Activated T-cell treated with anti-CD3 and anti-CD28 coated beads for 24 hours (primary cell): ENCODE measurements around the gene DNAJC18.
"Not testable (repeated sequence)": the region's sequence is repeated elsewhere in the genome, so short reads cannot be mapped to it uniquely, and the experiment has no call there.

Experiments used
- DNase-seq: peaks from one replicate; pipeline ENCODE4 v3.0.0-alpha.2; 2020; ENCODE audit warnings: low read depth

The DNAJC18 gene

GRCh38 chr5:139439013-139439903, at the start of gene DNAJC18:
Gene DNAJC18, minus strand, starts transcription at chr5:139439525. Its CDS starts 80 bp downstream, at chr5:139439445.
- DNase-seq: peak; percentile 87

GRCh38 chr5:139488260-139488659, 48.9 kb upstream of the DNAJC18 start:
- no peak for DNase-seq

DNA sequence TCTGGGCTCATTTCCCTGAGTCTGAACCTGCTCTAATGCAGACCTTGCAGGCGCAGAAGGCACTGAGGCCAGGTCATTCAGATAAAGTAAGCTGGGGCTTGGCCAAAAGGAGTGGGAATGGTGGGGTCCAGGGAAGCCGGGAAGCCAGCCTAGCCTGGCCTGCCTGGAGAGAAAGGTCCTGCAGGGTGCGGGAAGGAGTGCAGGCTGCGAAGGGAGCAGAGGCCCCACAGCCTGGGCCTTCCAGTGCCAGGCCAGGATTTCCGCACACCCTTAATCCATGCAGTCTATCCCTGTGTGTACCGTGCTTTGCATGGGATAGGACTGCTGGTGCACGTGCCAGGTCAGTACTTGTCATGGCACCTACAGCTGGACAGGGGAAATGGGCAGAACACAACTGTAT, 46.9 kb upstream of the DNAJC18 start:
- no peak for DNase-seq

DNA sequence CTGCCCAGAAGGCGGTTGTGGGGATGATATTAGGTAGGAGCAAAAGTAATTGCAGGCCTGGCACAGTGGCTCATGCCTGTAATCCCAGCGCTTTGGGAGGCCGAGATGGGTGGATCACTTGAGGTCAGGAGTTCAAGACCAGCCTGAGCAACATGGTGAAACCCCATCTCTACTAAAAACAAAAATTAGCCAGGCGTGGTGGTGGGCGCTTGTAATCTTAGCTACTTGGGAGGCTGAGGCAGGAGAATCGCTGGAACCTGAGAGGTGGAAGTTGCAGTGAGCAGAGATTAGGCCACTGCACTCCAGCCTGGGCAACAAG, 43.5 kb upstream of the DNAJC18 start:
- not testable (repeated sequence) for DNase-seq

DNA sequence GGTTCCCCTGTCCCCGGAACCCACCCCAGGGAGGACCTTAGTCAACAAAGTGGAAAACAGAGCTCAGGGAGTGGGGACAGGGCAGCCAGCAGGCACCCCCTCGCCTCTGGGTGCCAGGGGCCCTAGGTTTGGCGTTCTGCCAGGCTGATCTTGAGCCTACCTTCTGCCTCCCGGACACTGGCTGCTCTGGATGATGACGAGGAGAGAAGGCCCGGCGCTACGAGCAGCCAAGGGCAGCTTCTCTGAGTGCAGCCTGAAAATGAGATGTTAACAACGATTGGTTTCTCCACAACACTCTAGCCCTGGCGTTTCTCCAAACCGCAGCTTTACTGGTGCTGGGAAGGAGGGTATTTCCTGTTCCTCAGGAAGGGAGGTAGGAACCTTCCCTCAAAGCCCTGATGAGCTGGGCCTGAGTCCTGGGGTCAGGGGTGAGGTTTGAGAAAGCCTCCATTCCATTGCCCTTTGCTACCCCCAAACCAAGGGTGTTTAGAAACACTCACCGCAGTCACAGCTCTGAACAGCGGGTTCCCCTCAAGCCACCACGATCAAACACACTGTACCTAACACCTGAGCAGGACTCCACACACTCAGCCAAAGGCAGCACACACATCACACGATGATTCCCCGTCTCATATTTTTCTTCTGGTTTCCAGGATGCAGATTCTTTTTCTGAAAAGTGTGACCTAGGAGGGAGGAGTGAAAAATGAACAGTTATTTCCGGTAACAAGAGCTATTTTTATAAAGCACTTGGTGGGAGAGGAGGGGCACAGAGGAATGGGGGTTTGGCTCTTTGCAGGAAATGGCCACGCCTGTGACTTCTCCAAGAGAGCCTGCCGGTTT, 42.9 kb upstream of the DNAJC18 start, which contains the start of gene STING1:
TSS of gene STING1 (minus strand) at position 709 of the 840 bp plus-strand sequence. CDS start 1,054 bp downstream, outside the sequence.
- peak; percentile 44 for DNase-seq

GRCh38 chr5:139481580-139482049, 42.3 kb upstream of the DNAJC18 start:
- no peak for DNase-seq

DNA sequence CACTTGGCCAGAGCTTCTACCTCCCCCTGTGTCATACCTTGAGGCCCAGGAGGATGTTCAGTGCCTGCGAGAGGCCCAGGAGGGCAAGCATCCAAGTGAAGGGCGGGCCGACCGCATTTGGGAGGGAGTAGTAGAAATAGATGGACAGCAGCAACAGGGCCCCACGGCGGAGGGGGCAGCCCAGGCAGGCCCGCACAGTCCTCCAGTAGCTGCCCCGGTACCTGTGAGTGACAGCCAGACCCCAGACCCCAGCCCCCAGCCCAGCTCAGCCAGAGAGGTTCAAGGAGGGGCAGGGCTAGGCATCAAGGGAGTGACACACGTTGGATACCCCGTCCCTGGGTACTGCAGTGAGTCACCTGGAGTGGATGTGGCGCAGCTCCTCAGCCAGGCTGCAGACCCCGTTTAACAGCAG, 41.8 kb upstream of the DNAJC18 start:
- DNase-seq: no peak

- not testable (repeated sequence) for DNase-seq
Measured at GRCh38 chr5:139479729-139480128, 40.4 kb upstream of the DNAJC18 start.

GRCh38 chr5:139478657-139479423, 39.5 kb upstream of the DNAJC18 start:
- DNase-seq: not testable (repeated sequence)

DNA sequence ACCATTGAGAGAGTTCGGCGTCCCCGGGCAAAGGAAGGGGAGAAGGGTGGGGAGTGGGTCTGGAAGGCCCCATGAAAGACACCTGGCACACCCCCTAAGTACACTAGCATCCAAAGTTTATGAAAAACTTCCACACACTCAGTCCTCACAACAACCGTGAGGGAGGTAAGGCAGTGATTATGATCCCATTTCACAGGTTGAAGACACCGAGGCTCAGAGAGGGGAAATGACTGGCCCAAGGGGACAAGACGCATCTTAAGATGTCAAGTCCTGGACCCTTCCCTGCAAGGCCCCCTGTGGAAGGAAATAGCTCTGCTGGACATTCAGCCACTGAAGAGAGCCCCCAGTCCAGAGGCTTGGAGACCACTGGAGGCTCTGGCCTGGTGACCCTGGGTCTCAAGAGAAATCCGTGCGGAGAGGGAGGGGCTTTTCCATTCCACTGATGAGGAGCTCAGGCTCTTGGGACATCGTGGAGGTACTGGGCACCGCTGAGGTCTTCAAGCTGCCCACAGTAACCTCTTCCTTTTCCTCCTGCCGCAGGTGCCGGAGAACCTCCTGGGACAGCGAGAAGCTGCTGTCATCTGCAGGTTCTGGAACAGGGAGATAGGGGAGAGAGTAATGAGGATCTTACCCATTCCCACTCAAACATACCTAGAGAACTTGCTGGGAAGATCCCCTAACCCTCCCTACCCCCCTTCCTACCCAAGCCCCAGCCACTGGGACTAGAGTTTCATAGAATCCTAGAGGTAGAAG, 36.7 kb upstream of the DNAJC18 start:
- DNase-seq: no peak

- DNase-seq: no peak
Measured at GRCh38 chr5:139474890-139475791, 35.8 kb upstream of the DNAJC18 start.

DNA sequence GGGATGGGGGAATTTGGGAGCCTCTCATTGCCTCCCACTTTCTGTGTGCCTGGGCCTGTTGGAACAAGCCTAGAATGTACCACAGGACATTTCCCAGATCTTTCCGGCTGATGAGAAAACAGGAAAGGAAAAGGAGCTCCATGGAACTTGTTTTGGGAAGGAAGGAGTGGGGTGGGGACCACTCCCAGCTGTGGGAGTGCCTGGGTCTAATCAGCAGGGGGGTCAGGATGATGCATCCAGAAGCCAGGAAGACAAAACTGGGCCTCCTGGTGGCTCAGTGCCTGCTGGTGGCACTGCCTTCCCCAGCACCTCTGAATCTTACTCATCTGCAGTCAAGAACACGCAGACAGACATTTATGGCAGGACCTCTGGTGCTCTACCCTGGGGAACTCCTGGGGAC, 34.2 kb upstream of the DNAJC18 start:
- DNase-seq: no peak

DNA sequence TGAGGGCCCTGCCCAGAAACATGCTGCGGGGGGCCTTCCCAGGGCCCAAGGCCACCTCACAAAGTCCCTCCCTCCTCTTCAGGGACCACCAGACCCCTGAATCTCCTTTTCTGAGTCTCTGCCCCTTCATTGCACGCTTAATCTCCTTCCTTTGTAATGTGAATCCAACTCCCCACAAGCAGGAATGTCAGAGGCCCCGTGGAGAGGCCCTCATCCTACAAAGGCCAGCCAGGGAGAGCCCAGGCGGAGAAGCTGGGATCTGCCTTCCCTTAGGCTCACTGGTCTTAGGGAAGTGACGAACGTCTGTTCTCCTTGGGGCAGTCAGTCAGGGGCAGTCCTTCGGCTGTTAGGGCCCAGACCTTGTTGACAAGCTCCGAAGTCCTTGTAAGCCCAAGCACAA, 33.8 kb upstream of the DNAJC18 start:
- no peak for DNase-seq

DNA sequence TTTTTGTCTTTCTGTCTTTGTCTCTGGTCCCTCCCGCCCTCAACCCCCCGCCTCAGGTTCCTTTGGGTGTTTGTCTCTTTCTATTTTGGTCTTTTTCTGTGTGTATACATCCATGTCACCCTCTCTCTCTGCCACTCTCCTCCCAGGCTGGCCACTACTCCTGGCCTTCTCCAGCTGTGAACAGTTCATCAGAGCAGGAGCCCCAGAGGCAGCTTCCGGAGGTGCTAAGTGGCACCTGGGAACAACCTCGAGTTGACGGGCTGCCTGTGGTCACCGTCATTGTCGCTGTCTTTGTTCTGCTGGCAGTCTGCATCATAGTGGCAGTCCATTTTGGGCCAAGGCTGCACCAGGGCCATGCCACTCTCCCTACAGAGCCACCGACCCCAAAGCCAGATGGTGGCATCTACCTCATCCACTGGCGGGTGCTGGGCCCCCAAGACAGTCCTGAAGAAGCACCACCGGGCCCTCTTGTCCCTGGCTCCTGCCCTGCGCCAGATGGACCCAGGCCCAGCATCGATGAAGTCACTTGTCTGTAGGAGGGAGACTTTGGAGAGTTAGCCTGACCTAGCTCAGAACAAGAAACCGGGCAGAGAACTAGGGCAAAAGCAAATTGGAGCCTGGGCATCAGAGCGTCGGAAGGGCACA, 33.2 kb upstream of the DNAJC18 start:
- no peak for DNase-seq

DNA sequence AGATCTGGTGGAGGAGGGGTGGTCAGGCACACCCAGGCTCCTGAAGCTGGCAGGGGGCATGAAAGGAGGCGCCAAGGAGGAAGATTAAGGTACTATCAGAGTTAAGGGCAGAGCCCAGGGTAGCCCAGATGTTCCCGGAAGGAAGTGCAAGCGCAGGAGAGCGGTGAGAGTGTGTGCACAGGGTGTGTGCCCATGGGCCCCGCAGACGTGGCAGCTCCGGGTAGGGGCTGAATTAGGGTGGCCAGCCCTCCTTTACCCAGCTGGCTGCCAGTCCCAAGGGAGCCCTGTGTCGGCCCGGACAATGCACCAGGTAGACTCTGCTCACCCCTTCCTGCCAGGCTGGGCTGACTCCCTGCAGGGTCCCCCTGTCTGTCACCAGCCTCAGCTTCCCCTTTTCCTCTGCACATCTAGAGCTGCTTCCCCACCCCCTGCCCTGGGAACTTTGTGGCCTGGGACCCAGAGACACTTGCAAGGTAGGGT, 31.5 kb upstream of the DNAJC18 start, which contains the start of gene SMIM33:
TSS of gene SMIM33 (plus strand) at position 184 of the 480 bp plus-strand sequence. CDS start at position 302, 118 bp downstream.
- no peak for DNase-seq

GRCh38 chr5:139468421-139468931, 29.2 kb upstream of the DNAJC18 start:
- DNase-seq: no peak

- no peak for DNase-seq
Measured at GRCh38 chr5:139462586-139463276, 23.4 kb upstream of the DNAJC18 start, which contains the start of gene ECSCR. Gene ECSCR, minus strand, starts transcription at chr5:139462743. Its CDS starts 73 bp downstream, at chr5:139462670.

DNA sequence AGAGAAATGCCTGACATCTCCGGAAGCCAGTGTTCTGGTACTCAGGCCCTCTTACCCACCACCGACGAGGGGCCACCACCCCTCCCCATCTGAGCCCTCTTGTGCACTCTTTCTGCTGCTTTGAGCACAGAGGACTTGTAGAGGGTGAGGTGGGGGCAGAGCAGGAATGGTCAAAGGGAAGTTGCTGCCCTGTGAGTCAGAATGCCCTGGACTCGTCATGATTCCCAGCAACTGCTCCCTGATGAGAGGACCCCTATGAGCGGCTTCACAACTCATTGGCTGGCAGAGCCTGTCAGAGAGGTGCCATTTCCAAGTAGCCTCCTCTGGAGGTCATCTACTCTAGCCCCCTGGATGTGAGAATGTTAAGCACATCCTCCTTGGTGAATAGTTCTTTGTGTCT, 22.4 kb upstream of the DNAJC18 start:
- DNase-seq: no peak
